Amniotic stem cell (primary cell): ENCODE measurements around the gene MMRN1.

Source experiments
- DNase-seq: peaks from one replicate; lab custom pipeline; 2025; lab: John Stamatoyannopoulos, UW

Gene MMRN1

GRCh38 chr4:89906777-89907521, 12.3 kb downstream of the MMRN1 start:
- no peak for DNase-seq

GRCh38 chr4:89909889-89910288, 15.2 kb downstream of the MMRN1 start:
- DNase-seq: no peak

- no peak for DNase-seq
These were observed 19.0 kb downstream of the MMRN1 start for GRCh38 chr4:89913623-89914022.

- no peak for DNase-seq
These were observed 20.2 kb downstream of the MMRN1 start for GRCh38 chr4:89914609-89915550.

GRCh38 chr4:89915937-89916336, 21.3 kb downstream of the MMRN1 start:
- no peak for DNase-seq

GRCh38 chr4:89922848-89923416, 28.3 kb downstream of the MMRN1 start:
- DNase-seq: no peak

- DNase-seq: no peak
These were observed 34.2 kb downstream of the MMRN1 start for GRCh38 chr4:89928838-89929237.

GRCh38 chr4:89929425-89930159, 34.9 kb downstream of the MMRN1 start:
- DNase-seq: no peak

GRCh38 chr4:89939546-89939945, 44.9 kb downstream of the MMRN1 start:
- no peak for DNase-seq

- no peak for DNase-seq
These were observed 45.3 kb downstream of the MMRN1 start for GRCh38 chr4:89939994-89940393.

GRCh38 chr4:89942811-89943210, 48.2 kb downstream of the MMRN1 start:
- no peak for DNase-seq

GRCh38 chr4:89949782-89950387, 55.2 kb downstream of the MMRN1 start:
- DNase-seq: no peak

GRCh38 chr4:89952458-89952857, 57.8 kb downstream of the MMRN1 start:
- DNase-seq: no peak

- DNase-seq: no peak
These were observed 60.4 kb downstream of the MMRN1 start for GRCh38 chr4:89954906-89955695.

GRCh38 chr4:89957046-89957926, 62.6 kb downstream of the MMRN1 start:
- DNase-seq: no peak

GRCh38 chr4:89981789-89982334, 87.2 kb downstream of the MMRN1 start:
- no peak for DNase-seq

GRCh38 chr4:89988268-89988667, 93.6 kb downstream of the MMRN1 start:
- no peak for DNase-seq

- no peak for DNase-seq
These were observed 98.1 kb downstream of the MMRN1 start for GRCh38 chr4:89992744-89993143.

- DNase-seq: no peak
These were observed 99.7 kb downstream of the MMRN1 start for GRCh38 chr4:89994176-89994873.
